Transverse colon (tissue), 4 donors: Measurements from ENCODE around the gene PLB1.

Experiments used
- POLR2AphosphoS5 ChIP-seq, 3 donors: sonication (generic); formaldehyde crosslinking; IDR thresholded peaks; one replicate each; pipeline ENCODE4 v1.6.1; 2016; ENCODE audit warnings: antibody characterized with exemption in 3 of 3
- TF ChIP-seq, protein P1 (sequence below), 5 experiments: fragments of 200-600 bp in 3 of 5; fragments of 450-650 bp in 2 of 5; sonication (generic) in 3 of 5; IDR thresholded peaks; 1 replicate in 2 of 5; 2 replicates in 3 of 5; pipeline ENCODE4 v1.5.1; 2016 to 2017; ENCODE audit warnings: antibody characterized with exemption in 5 of 5, inconsistent platforms in 3 of 5, mild to moderate bottlenecking in 2 of 5, moderate library complexity in 1 of 5

DNA sequence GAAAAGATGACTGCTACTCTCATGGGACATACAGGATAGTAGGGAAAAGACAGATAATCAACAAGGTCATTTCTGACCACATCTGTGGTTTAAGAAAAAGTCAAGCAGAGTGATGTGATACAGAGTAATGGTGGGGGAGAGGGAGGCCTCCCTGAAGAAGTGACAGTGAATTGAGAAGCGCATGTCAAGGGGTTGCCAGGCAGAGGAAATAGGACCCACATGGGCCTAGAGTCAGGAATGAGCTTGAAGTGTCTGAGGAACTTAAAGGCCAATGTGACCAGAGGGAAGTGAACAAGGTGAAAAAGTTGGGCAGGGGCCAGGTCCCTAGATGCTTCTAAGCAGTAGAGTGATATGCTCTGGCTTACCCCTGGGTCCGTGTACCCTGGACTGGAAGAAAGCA lies 142.2 kb downstream of the PLB1 start:
- no peak for TF ChIP-seq POLR2AphosphoS5 (IDR thresholded peaks at IDR 0.05)
- TF ChIP-seq, protein P1, sequence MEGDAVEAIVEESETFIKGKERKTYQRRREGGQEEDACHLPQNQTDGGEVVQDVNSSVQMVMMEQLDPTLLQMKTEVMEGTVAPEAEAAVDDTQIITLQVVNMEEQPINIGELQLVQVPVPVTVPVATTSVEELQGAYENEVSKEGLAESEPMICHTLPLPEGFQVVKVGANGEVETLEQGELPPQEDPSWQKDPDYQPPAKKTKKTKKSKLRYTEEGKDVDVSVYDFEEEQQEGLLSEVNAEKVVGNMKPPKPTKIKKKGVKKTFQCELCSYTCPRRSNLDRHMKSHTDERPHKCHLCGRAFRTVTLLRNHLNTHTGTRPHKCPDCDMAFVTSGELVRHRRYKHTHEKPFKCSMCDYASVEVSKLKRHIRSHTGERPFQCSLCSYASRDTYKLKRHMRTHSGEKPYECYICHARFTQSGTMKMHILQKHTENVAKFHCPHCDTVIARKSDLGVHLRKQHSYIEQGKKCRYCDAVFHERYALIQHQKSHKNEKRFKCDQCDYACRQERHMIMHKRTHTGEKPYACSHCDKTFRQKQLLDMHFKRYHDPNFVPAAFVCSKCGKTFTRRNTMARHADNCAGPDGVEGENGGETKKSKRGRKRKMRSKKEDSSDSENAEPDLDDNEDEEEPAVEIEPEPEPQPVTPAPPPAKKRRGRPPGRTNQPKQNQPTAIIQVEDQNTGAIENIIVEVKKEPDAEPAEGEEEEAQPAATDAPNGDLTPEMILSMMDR (IDR thresholded peaks at IDR 0.05) = no peak
